Left ventricle myocardium inferior (tissue), 1 donor: ENCODE data around the gene TLCD2. TPM values are rescaled to one million over a fixed set of nuclear protein-coding genes. Genes with fewer than 3 reads are reported as not detected.

Experiments used
- DNase-seq: peaks from one replicate; pipeline ENCODE4 v3.0.0-alpha.2; 2020
- H3K27ac ChIP-seq: fragments of 200-600 bp; replicated peaks from 2 replicates; pipeline ENCODE4 v1.8.0; 2021
- H3K27me3 ChIP-seq: fragments of 200-600 bp; 2 replicates; pipeline ENCODE4 v1.8.0; 2021; ENCODE audit warnings: low read depth
- H3K36me3 ChIP-seq: fragments of 200-600 bp; 2 replicates; pipeline ENCODE4 v1.8.0; 2021
- H3K4me1 ChIP-seq: fragments of 200-600 bp; 2 replicates; pipeline ENCODE4 v1.8.0; 2021
- H3K4me3 ChIP-seq: fragments of 200-600 bp; 2 replicates; pipeline ENCODE4 v1.8.0; 2021; ENCODE audit warnings: mild to moderate bottlenecking, moderate library complexity
- H3K9me3 ChIP-seq: fragments of 200-600 bp; replicated peaks from 2 replicates; pipeline ENCODE4 v1.8.0; 2021
- CTCF ChIP-seq: fragments of 200-600 bp; IDR thresholded peaks from 2 replicates; pipeline ENCODE4 v1.8.0; 2021; ENCODE audit warnings: antibody characterized with exemption, mild to moderate bottlenecking, borderline replicate concordance
- intact Hi-C: fragments of 100-400 bp; cut with micrococcal nuclease; formaldehyde crosslinking; loops from one replicate; pipeline ENCODE4 v1.11.0; 2022
- total RNA-seq: library from RNA; stranded (reverse); fragmentation: NEBNext Ultra II Directional; extraction: Animal tissue kit (Norgen Biotek cat#: 25700); gene quantifications from one replicate; pipeline ENCODE4 v1.2.1, GENCODE V29; 2021
- donor health status: DM: no; HTN: yes; CAD: no; lungs with severe emphysema.

Gene TLCD2
- total RNA-seq, 1 donor from 2014 or later: 1.8 TPM

- Histone ChIP-seq H3K27me3 (no peaks in the 10 kb centered on the region), H3K4me1 (peaks cover 78% of the 10 kb centered on the region), H3K36me3 (peaks cover 54% of the 10 kb centered on the region), H3K27ac (no peak overlapping the region), H3K4me3 (no peak overlapping the region), H3K9me3 (no peaks in the 10 kb centered on the region)
- DNase-seq: no peak
- no peak for TF ChIP-seq CTCF
- intact Hi-C loops: no loop called here
Measured at GRCh38 chr17:1727876-1728630, 17.9 kb upstream of the TLCD2 start.

DNA sequence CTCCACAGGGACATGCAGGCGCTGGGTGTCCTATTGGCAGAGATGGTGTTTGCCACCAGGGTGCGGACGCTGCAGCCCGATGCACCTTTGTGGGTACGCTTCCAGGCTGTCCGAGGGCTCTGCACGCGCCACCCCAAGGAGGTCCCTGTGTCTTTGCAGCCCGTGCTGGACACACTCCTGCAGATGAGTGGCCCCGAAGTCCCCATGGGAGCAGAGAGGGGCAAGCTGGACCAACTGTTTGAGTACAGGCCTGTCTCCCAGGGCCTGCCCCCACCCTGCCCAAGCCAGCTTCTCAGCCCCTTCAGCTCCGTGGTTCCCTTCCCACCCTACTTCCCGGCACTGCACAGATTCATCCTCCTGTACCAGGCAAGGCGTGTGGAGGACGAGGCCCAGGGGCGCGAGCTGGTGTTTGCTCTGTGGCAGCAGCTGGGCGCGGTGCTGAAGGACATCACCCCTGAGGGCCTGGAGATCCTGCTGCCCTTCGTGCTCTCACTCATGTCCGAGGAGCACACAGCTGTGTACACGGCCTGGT is 17.1 kb upstream of the TLCD2 start:
- H3K4me1 ChIP-seq: peaks cover 83% of the 10 kb centered on the region
- TF ChIP-seq CTCF: no peak
- no peak for DNase-seq
- no peaks in the 10 kb centered on the region for H3K9me3 ChIP-seq
- H3K4me3 ChIP-seq: no peak overlapping the region
- H3K27me3 ChIP-seq: no peaks in the 10 kb centered on the region
- intact Hi-C loops: no loop called here
- peaks cover 46% of the 10 kb centered on the region for H3K36me3 ChIP-seq
- H3K27ac ChIP-seq: no peak overlapping the region

GRCh38 chr17:1726626-1727257 is 16.6 kb upstream of the TLCD2 start:
- H3K27ac ChIP-seq: no peak overlapping the region
- no peak overlapping the region for H3K4me3 ChIP-seq
- intact Hi-C loops: no loop called here
- H3K9me3 ChIP-seq: no peaks in the 10 kb centered on the region
- no peak for TF ChIP-seq CTCF
- H3K36me3 ChIP-seq: peaks cover 42% of the 10 kb centered on the region
- H3K4me1 ChIP-seq: peaks cover 83% of the 10 kb centered on the region
- no peak for DNase-seq
- H3K27me3 ChIP-seq: no peaks in the 10 kb centered on the region

GRCh38 chr17:1725642-1726511 is 15.7 kb upstream of the TLCD2 start:
- Histone ChIP-seq H3K36me3 (peaks cover 34% of the 10 kb centered on the region), H3K27ac (no peak overlapping the region), H3K9me3 (no peaks in the 10 kb centered on the region), H3K4me3 (peak overlapping the region; percentile 78), H3K27me3 (no peaks in the 10 kb centered on the region), H3K4me1 (peaks cover 81% of the 10 kb centered on the region)
- intact Hi-C loops: no loop called here
- DNase-seq: no peak
- no peak for TF ChIP-seq CTCF

DNA sequence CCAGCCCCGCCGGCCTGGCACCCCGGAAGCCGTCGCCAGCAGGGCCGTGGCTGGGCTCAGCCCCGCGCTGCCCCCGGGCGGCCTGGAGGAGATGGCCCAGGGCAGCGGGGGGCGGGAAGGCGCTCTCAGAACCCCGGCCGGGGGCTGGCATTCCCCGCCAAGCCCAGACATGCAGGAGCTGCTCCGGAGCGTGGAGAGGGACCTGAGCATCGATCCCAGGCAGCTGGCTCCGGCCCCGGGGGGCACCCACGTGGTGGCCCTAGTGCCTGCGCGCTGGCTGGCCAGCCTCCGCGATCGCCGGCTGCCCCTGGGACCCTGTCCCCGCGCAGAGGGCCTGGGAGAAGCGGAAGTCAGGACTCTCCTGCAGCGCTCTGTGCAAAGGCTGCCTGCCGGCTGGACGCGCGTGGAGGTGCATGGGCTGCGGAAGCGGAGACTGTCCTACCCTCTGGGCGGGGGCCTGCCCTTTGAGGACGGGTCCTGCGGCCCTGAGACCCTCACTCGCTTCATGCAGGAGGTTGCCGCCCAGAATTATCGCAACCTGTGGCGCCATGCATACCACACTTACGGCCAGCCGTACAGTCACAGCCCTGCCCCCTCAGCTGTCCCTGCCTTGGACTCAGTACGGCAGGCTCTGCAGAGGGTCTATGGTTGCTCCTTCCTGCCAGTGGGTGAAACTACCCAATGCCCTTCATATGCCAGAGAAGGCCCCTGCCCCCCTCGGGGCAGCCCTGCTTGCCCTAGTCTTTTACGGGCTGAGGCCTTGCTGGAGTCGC is 14.9 kb upstream of the TLCD2 start:
- intact Hi-C loops: loop anchor here (5.0 kb wide), 1 partner anchor 57 kb away; no protein-coding TSS in a partner anchor
- DNase-seq: no peak
- peaks cover 31% of the 10 kb centered on the region for H3K36me3 ChIP-seq
- H3K27ac ChIP-seq: peak overlapping the region; percentile 92
- H3K27me3 ChIP-seq: no peaks in the 10 kb centered on the region
- peak overlapping the region; percentile 78 for H3K4me3 ChIP-seq
- no peaks in the 10 kb centered on the region for H3K9me3 ChIP-seq
- H3K4me1 ChIP-seq: peaks cover 80% of the 10 kb centered on the region
- peak; percentile 22 for TF ChIP-seq CTCF
